HG02798 (cell line): ENCODE measurements around the gene UNC50.

Experiments
- ATAC-seq: cut with Tn5 transposase; IDR thresholded peaks from one replicate; pipeline ENCODE4 v1.9.1; 2021; ENCODE audit warnings: mild to moderate bottlenecking; ENCODE audit not compliant: unreplicated experiment, poor library complexity

UNC50 gene

GRCh38 chr2:98607104-98607503 lies 1.3 kb upstream of the UNC50 start:
- ATAC-seq: no peak

GRCh38 chr2:98607741-98608115 lies 661 bp upstream of the UNC50 start:
- no peak for ATAC-seq

GRCh38 chr2:98608962-98609604 lies 694 bp downstream of the UNC50 start:
- ATAC-seq: no peak

- ATAC-seq: no peak
These were observed 5.8 kb downstream of the UNC50 start for GRCh38 chr2:98614024-98614739.

GRCh38 chr2:98615481-98615880 lies 7.1 kb downstream of the UNC50 start:
- no peak for ATAC-seq

GRCh38 chr2:98617149-98617548 lies 8.8 kb downstream of the UNC50 start:
- no peak for ATAC-seq

GRCh38 chr2:98623657-98624056 lies 15.3 kb downstream of the UNC50 start:
- ATAC-seq: no peak

GRCh38 chr2:98632351-98632750 lies 24.0 kb downstream of the UNC50 start:
- ATAC-seq: no peak

GRCh38 chr2:98634406-98635092 lies 26.2 kb downstream of the UNC50 start:
- ATAC-seq: no peak

- ATAC-seq: no peak
These were observed 29.2 kb downstream of the UNC50 start for GRCh38 chr2:98637401-98638147.

- ATAC-seq: no peak
These were observed 35.2 kb downstream of the UNC50 start for GRCh38 chr2:98643496-98644100.

GRCh38 chr2:98647636-98648035 lies 39.2 kb downstream of the UNC50 start:
- ATAC-seq: no peak

GRCh38 chr2:98648451-98648850 lies 40.1 kb downstream of the UNC50 start:
- ATAC-seq: no peak

GRCh38 chr2:98649135-98649991 lies 41.0 kb downstream of the UNC50 start:
- peak; percentile 89 for ATAC-seq

GRCh38 chr2:98649992-98650375 lies 41.6 kb downstream of the UNC50 start:
- no peak for ATAC-seq

GRCh38 chr2:98650998-98651397 lies 42.6 kb downstream of the UNC50 start:
- ATAC-seq: no peak

- ATAC-seq: no peak
These were observed 46.5 kb downstream of the UNC50 start for GRCh38 chr2:98654699-98655495.

GRCh38 chr2:98656800-98657199 lies 48.4 kb downstream of the UNC50 start:
- no peak for ATAC-seq
